GM19395 (cell line): ENCODE measurements around the gene ZNF445.
A peak's percentile ranks its signal among the peaks of the same experiment; 100 is the strongest.
"Not testable (repeated sequence)": the region's sequence is repeated elsewhere in the genome, so short reads cannot be mapped to it uniquely, and the experiment has no call there.

ENCODE experiments used
- ATAC-seq: cut with Tn5 transposase; IDR thresholded peaks from one replicate; pipeline ENCODE4 v1.9.1; 2021; ENCODE audit warnings: mild to moderate bottlenecking, moderate library complexity; ENCODE audit not compliant: unreplicated experiment

The ZNF445 gene

GRCh38 chr3:44476963-44477311 is 533 bp downstream of the ZNF445 start:
- peak; percentile 5 for ATAC-seq

DNA sequence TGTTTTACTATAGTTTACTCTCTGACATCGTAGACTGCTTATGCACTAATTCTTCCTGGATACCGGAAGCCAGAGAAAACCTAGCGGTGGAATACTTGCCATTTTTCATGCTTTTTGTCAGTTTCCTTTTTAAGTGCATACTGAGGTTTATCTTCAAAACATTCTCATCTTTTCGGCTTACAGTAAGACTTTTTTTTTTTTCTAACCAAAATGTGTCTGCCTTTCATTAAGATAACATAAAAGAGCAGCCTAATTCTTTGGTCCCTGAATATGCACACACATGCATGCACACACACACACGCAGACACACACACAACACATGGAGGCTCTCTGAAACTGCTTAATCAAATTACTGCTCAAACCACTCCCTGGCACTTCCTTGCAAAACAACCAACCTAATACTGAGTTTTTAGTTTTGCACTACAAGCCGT is 1.3 kb downstream of the ZNF445 start:
- no peak for ATAC-seq

GRCh38 chr3:44474886-44475285 is 2.6 kb downstream of the ZNF445 start:
- not testable (repeated sequence) for ATAC-seq

DNA sequence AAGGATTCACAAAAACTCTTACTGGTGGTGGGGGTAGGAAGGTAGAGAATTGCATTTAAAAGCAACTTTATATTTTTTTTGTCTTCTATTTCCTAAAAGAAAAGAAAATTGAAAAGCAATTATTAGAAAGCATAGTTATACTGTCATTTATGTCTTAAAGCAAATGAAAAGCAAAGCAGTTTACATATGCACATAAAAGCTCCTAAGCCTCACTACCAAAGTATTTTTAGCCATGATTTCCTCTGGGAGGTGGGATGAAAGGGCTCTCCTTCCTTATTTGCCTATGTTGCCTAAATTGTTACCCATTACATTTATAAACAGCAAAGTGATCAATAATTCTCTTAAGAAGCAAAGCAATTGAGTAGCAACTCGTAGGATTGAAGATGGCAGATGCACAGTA is 7.0 kb downstream of the ZNF445 start:
- no peak for ATAC-seq

DNA sequence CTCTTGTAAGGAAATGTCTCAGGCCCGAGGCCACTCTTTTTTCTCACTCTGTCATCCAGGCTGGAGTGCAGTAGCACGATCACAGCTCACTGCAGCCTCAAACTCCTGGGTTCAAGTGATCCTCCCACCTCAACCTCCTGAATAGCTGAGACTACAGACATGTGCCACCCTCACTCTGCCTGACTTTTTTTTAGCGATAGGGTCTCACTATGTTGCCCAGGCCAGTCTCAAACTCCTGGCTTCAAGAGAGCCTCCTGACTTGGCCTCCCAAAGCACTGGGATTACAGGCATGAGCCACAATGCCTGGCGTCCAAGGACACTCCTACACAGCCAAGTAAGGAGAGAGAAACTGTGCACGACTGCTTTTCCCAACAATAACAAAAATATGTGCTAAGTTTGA is 7.6 kb downstream of the ZNF445 start:
- no peak for ATAC-seq

DNA sequence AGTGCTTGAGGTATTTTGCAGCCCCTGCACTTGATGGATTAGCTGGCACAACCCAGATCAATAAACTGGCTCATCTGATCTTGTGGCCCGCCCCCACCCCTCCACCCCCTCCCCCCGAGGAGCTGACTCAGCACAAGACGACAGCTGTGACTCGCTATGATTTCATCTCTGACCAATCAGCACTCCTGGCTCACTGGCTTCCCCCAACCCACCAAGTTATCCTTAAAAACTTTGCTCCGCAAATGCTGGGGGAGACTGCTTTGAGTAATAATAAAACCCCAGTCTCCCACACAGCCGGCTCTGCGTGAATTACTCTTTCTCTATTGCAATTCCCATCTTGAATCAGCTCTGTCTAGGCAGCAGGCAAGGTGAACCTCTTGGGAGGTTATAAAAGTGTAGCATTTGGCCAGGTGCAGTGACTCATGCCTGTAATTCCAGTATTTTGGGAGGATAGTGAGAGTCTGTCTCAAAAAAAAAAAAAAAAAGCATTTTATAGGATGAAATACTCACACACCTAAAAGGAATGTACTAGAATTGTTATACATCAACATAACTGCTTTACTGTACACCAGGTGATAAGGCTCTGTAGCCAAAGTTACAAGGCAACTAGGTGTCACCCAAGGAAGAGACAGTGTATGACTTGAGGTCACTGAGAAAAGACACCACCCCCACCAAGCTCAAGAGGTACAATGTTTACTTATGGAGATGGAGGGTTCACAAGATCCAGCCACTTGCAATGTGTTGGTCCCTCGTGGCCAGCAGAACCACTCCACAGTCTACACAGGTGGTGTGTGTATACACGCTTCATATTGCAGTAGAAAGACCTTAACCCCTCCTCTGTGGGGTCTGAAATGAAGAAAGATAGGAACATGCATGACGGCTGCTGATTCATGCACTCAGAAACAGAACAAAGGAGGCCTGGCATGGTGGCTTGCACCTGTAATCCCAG is 8.6 kb downstream of the ZNF445 start:
- ATAC-seq, result no peak

- not testable (repeated sequence) for ATAC-seq
These were observed 9.4 kb downstream of the ZNF445 start for GRCh38 chr3:44468099-44468537.

DNA sequence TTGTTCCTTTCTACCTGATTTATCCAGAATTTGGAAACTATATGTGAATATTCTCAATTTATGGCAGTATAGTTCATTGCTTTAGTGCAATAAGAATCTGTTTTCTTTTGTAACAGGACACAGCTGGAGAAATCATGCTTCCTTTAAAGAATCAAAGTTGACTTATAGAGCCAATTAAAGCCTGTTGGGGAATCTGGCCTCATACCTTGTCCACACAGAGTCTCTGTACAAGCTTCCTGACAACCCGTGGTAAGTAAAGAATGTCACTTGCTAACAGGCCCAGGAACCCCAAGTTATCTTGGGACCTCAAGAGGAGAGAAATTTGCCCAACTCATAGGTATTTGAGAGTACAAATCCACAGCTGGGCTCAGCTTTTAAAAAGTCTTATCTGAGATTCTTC is 10.2 kb downstream of the ZNF445 start:
- no peak for ATAC-seq

GRCh38 chr3:44464920-44465319 is 12.6 kb downstream of the ZNF445 start:
- not testable (repeated sequence) for ATAC-seq

- no peak for ATAC-seq
These were observed 13.0 kb downstream of the ZNF445 start for GRCh38 chr3:44464509-44464908.

DNA sequence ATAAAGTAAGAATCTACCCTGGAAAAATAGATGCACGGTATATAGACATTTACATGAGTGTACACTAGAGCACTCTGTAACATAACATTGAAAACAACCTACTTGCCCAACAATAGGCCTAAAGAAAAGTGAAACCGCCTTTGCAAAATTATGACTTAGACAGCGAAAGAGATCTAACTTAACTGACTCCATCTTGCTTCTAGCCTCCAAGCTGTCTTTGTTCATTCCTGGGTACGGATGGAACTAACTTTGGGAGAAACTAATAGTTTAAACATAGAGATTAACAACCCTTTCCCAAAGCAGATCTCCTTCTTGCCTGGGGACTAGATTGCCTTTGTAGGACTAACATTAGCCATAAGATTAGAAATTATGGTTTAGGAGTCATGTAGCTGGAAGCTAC is 17.4 kb downstream of the ZNF445 start:
- not testable (repeated sequence) for ATAC-seq

DNA sequence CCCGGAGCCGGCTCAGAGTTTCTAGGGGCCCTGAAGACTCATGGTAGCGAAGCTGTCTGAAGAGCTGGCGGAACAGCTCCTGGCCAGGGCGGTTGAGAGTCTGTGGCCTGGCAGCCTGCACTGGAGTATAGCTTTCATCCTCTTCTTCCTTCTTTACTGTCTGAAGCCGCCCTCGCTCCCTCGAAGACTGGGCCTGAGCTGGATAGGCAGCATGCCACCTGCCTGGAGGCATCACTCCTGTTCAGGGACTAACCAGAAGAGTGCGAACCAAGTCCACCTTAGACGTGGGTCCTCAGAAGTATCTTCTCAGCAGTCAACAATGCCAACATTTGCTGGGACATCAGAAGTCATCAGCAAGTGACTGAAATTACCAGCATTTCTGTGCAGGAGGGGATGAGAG is 22.2 kb downstream of the ZNF445 start:
- ATAC-seq, result no peak

- ATAC-seq, result no peak
These were observed 23.2 kb downstream of the ZNF445 start for GRCh38 chr3:44454258-44454657.

DNA sequence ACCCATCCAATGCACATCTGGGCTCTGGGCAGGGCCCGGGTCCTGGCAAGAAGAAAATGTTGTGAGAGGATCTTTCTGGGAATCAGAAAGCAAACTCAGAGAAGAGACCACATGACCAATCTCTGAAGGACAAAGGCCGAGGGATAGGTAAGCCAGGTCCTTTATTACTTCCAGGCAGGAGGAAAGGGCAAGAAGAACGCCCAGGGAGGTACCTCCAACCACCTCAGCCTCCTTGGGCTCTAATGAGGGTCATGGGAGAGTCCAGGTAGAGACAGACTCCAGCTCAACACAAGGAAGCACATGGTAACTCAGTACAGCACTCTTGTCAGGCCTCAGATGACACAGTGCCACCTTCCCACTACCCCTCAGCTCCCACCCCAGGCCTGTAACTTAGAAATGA is 26.0 kb downstream of the ZNF445 start:
- no peak for ATAC-seq

GRCh38 chr3:44446929-44447328 is 30.5 kb downstream of the ZNF445 start:
- ATAC-seq, result no peak

DNA sequence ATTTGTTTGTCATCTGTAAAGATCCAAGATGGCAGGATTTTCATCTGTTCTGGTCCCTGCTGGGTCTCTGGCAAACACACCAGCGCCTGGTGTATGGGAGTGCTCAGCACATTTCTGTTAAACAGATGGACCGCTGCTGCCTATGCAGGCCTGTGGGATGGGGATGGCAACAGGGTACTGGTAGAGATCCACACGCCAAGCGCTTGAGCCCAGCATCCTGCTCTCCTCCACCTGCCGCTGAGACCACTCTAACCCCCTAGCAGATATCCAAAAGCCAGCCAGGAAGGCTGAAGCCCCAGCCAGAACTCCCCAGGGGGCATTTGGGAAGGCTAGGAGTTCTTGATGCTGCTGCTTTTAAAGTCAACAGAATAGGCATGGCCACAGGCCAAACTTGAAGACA is 31.7 kb downstream of the ZNF445 start:
- ATAC-seq, result no peak

DNA sequence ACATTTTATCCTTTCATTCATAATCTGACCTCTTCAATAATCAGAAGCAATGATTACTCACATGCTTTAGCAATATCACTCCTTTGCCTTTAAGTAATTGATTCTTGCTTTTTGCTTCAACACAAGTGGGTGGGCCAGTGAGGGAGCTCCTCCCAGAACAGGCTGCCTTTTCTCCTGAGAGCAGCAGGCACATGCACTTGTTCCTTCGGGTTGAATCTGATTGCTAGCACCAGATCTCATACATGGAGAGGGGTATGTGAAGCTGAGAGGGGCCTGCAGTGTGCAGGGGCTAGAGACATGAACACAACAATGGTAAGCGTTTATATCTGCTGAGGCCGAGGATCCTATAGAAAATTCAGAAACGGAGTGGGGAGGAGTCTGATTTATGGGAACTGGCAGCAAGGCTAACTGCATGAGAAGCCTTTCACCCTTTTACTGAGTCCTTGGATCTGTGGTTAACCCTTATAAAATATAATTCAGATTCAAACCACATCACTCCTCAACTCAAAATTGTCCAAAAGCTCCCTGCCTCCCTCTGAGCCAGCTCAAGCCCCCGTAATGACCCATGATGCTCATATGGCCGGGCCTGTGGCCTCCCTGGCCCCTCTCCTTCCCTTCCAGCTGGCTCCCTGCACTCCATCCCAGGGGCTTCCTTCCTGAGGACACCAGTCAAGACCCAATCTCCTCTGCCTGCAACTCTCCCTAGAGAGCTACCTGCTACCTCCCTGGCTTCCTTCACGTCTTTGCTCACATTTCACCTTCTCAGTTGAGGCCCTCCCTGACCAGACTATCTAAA is 32.4 kb downstream of the ZNF445 start:
- no peak for ATAC-seq

DNA sequence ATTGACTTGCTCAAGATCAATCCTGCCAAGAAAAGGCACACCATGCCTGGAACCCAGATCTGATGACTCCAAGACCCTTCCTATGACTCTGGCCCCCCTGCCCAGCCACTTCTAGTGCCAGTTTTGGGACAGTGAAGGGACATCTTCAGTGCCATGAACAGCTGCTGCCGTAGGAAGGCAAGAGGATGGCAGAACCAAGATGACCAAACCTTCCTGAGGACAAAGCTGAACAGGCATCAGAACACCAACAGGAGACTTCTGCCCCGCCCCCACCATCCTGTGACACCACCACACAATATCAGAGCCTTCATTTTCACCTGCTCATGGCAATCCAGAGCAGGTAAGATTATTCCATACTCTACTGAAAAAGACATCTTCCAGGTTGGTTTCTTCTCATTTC is 33.0 kb downstream of the ZNF445 start:
- no peak for ATAC-seq

DNA sequence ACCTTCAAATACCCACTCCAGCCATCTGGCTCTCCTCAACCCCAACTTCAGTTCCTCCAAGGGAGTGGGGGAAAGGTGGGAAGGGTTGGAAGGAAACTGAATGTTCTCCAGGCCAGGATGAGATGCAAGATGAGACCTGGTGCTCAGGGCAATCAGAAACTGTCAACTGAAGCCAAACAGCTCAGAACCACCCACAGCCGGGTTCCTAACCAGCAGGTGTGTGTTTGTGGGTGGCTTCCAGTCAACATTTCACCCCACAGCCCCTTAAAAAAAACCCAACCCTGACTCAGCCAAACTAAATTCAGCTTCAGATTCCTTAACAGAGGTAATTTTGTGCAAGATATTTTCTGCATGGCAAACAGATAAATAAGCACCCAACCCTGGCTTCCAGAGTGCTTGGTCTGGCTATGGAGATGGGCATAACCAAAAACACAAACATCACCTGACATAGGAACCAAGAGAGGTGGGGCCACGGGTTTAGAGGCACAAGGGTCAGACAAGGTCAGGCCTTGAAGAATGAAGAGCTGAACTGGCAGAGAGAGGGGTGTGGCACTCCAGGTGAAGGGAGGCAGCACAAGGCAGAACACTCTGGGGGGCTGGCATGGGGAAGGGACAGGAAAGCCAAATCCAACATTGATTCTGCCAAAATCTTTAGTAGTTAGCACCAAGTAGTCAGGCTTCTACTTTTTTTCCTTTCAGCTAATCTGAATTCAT is 34.7 kb downstream of the ZNF445 start:
- ATAC-seq, result no peak

- ATAC-seq, result peak; percentile 96
These were observed 37.8 kb downstream of the ZNF445 start for GRCh38 chr3:44439499-44440295.
